HG02981 (cell line): ENCODE results near the gene ABCA6.
"Not testable (repeated sequence)": the region's sequence is repeated elsewhere in the genome, so short reads cannot be mapped to it uniquely, and the experiment has no call there.

Source experiments
- ATAC-seq: cut with Tn5 transposase; IDR thresholded peaks from one replicate; pipeline ENCODE4 v1.9.1; 2021; ENCODE audit warnings: mild to moderate bottlenecking, moderate library complexity; ENCODE audit not compliant: unreplicated experiment

ABCA6 gene

GRCh38 chr17:69073392-69073791 is 68.3 kb downstream of the ABCA6 start:
- ATAC-seq = not testable (repeated sequence)

- not testable (repeated sequence) for ATAC-seq
Observed at GRCh38 chr17:69072803-69073256, 68.9 kb downstream of the ABCA6 start.

- not testable (repeated sequence) for ATAC-seq
Observed at GRCh38 chr17:69071233-69071586, 70.5 kb downstream of the ABCA6 start.

- not testable (repeated sequence) for ATAC-seq
Observed at GRCh38 chr17:69070378-69071232, 71.1 kb downstream of the ABCA6 start.

- ATAC-seq = no peak
Observed at GRCh38 chr17:69069226-69069750, 72.4 kb downstream of the ABCA6 start.

- ATAC-seq = no peak
Observed at GRCh38 chr17:69067274-69068047, 74.2 kb downstream of the ABCA6 start.

GRCh38 chr17:69066482-69066881 is 75.2 kb downstream of the ABCA6 start:
- no peak for ATAC-seq

- no peak for ATAC-seq
Observed at GRCh38 chr17:69065113-69065512, 76.6 kb downstream of the ABCA6 start.

GRCh38 chr17:69064476-69064875 is 77.2 kb downstream of the ABCA6 start:
- ATAC-seq = no peak

GRCh38 chr17:69064001-69064400 is 77.7 kb downstream of the ABCA6 start:
- no peak for ATAC-seq

- no peak for ATAC-seq
Observed at GRCh38 chr17:69062860-69063581, 78.7 kb downstream of the ABCA6 start.

GRCh38 chr17:69061721-69062556 is 79.8 kb downstream of the ABCA6 start:
- no peak for ATAC-seq

- no peak for ATAC-seq
Observed at GRCh38 chr17:69060822-69061221, 80.9 kb downstream of the ABCA6 start, which contains the start of gene ABCA9. TSS of gene ABCA9 (minus strand) at chr17:69060927. CDS start at chr17:69051126, 9,801 bp downstream.

GRCh38 chr17:69059458-69060175 is 82.1 kb downstream of the ABCA6 start:
- ATAC-seq = no peak

- ATAC-seq = no peak
Observed at GRCh38 chr17:69058165-69058564, 83.5 kb downstream of the ABCA6 start.

GRCh38 chr17:69057280-69057679 is 84.4 kb downstream of the ABCA6 start:
- ATAC-seq = no peak

- ATAC-seq = no peak
Observed at GRCh38 chr17:69056179-69056823, 85.4 kb downstream of the ABCA6 start.

- no peak for ATAC-seq
Observed at GRCh38 chr17:69055334-69055733, 86.4 kb downstream of the ABCA6 start.
